Heart left ventricle (tissue), 13 donors: ENCODE data around the gene BAZ2B.

ENCODE experiments used
- CTCF ChIP-seq, 12 donors: fragments of 200-600 bp; sonication (generic) in 4 of 12; IDR thresholded peaks; one replicate each; pipeline versions ENCODE4 v1.5.0 to v1.8.0; 2018 to 2022; ENCODE audit warnings: antibody characterized with exemption in 12 of 12, mild to moderate bottlenecking in 5 of 12
- POLR2A ChIP-seq, 2 donors: fragments of 450-650 bp; IDR thresholded peaks; one replicate each; pipeline ENCODE4 v1.6.1; 2017; ENCODE audit warnings: antibody characterized with exemption in 2 of 2, mild to moderate bottlenecking in 2 of 2, moderate library complexity in 2 of 2
- donor health status: ischemic (EF 13 %, LVEDD 7.1; RV severe dilation, severe dysfunction).
- donor health status: DM: no; HTN: yes; CAD: no.
- donor health status: DM: no; HTN: no; CAD: no.
- donor health status: ischemic (EF 25% LVEDD 6.9; RV normal size, moderate dysfunction).
- donor health status: ischemic (EF 25% LVEDD 5.7; RV mildly dilated, moderate dysfunction).
- donor health status: ischemic (EF 35%, LVEDD 5.7; RV mildly dilated, moderate dysfunction).
- donor health status: nonischemic (EF 11% LVEDD 7.7; RV severe dilation, severe dysfunction).
- donor health status: DM: yes; HTN: yes; CAD: no.
- donor health status: PGD.
- donor health status: ischemic (EF 29% LVEDD 5.4; RV normal size, mild dysfunction).
- donor health status: nonischemic (EF 23%, LVEDD 6.1; RV moderate dilation, normal function).

- no peak for TF ChIP-seq CTCF (IDR thresholded peaks at IDR 0.05)
- no peak for TF ChIP-seq POLR2A (IDR thresholded peaks at IDR 0.05)
Observed at GRCh38 chr2:159505196-159505595, 111.2 kb downstream of the BAZ2B start.
